GM18909 (cell line): ENCODE data around the gene TIGAR.

ENCODE experiments used
- ATAC-seq: cut with Tn5 transposase; IDR thresholded peaks from one replicate; pipeline ENCODE4 v1.9.1; 2021; ENCODE audit warnings: mild to moderate bottlenecking; ENCODE audit not compliant: unreplicated experiment, poor library complexity

TIGAR gene

DNA sequence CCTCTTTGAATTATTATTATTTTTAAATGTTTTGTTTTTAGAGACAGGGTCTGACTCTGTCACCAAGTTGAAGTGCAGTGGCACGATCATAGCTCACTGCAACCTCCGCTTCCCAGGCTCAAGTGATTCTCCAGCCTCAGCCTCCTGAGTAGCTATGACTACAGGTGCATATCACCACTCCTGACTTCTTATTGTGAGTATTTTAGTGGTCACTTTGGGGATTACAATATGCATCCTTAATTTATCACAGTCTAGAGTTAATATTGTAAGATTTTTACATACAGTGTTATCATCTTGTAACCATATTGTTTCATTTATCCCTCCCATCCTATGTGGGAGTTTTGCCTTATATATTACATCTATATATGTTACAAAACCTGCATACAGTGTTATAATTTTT is 45.1 kb downstream of the TIGAR start:
- no peak for ATAC-seq

GRCh38 chr12:4369548-4369947 is 48.5 kb downstream of the TIGAR start:
- ATAC-seq: no peak

- ATAC-seq: no peak
Measured at GRCh38 chr12:4370265-4370664, 49.3 kb downstream of the TIGAR start.

- no peak for ATAC-seq
Measured at GRCh38 chr12:4372653-4373052, 51.6 kb downstream of the TIGAR start.

GRCh38 chr12:4375449-4375848 is 54.4 kb downstream of the TIGAR start:
- ATAC-seq: no peak

- ATAC-seq: no peak
Measured at GRCh38 chr12:4378772-4379171, 57.8 kb downstream of the TIGAR start.

- no peak for ATAC-seq
Measured at GRCh38 chr12:4379405-4379804, 58.4 kb downstream of the TIGAR start, which contains the start of gene FGF23. FGF23 (minus strand) TSS chr12:4379712; CDS start chr12:4379582, 130 bp downstream.

DNA sequence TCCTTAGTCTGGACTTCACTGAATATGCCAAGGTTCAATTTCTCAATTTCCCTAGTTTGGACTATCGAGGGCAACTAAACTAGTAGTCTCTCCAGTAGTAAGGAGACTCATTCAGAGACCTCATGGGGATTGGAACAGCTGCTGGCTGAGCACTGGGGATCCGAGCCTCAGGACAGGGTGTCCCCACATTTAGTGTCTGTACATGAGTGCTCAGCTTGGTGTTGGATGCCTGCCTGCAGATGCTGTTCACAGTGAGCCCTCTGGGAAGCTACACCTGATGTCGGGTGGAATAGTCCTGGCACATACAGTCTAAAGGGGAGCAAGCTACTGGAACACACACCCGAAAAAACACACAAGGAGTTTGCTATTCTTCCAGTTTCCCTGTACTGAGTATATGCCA is 59.3 kb downstream of the TIGAR start:
- no peak for ATAC-seq

GRCh38 chr12:4383304-4383865 is 62.4 kb downstream of the TIGAR start:
- ATAC-seq: no peak

GRCh38 chr12:4386801-4387200 is 65.8 kb downstream of the TIGAR start:
- ATAC-seq: no peak

- ATAC-seq: no peak
Measured at GRCh38 chr12:4387607-4388006, 66.6 kb downstream of the TIGAR start.

DNA sequence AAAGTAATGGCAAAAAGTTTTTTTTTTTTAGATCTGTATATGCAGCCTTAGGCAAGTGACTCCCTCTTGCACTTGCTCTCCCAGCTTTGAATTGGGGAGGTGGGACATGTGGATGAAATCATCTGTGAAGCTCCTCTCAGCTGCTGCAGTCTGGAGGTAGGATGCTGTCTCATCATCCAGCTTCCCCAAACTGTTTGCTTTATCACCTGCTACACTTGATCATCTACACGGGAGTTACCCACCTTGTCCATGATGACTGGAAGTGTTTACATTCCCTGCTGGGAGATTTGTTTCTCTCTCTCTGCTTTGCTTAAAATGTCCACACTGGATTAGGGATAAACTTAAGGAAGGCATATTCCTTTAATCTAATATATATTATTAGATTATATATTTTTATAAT is 67.0 kb downstream of the TIGAR start:
- ATAC-seq: no peak

- no peak for ATAC-seq
Measured at GRCh38 chr12:4388662-4389061, 67.6 kb downstream of the TIGAR start.

DNA sequence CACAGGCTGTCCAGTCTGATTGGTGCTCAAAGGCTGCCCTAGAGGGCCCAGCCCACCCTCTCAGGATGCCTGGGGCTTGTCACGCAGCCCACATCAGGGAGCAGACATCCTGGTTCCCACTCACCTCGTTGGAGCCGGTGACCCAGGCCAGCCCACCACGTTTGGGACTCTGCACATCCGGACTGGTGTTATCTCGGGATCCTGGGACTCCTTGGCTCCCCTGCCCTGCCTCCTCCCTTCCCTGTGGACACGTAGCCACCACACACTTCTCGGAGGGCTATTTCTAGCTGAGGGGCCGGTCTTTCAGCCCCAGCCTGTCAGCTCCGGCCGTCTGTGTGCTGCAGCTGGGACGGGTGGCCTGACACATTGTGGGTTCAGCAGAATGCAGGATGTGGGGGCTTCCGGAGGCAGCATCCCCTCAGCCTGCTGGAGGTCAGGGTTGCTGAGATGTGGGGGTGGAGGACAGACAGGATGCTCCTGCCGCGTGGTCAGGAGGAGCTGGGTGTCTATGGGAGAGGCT is 71.3 kb downstream of the TIGAR start:
- no peak for ATAC-seq

DNA sequence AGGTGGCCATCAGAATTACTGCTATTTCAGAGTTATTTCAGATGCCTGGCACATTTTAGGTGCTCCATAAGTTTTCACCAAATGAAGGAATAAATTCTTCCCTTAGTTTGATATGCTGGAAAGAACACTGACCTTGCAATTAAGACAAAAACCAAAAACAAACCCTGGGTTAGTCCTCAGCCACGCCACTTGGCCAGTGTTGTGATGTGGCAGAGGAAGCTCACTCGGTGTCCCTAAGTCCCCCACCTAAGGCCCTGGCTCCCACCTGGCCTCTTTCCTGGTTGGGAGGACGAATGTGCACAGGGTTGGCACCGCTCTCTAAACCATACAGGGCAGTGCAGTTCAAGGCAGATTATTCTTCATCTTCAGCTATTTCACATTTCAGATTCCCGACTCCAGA is 72.2 kb downstream of the TIGAR start:
- no peak for ATAC-seq

- no peak for ATAC-seq
Measured at GRCh38 chr12:4395818-4396217, 74.8 kb downstream of the TIGAR start.

GRCh38 chr12:4401117-4401516 is 80.1 kb downstream of the TIGAR start:
- no peak for ATAC-seq

DNA sequence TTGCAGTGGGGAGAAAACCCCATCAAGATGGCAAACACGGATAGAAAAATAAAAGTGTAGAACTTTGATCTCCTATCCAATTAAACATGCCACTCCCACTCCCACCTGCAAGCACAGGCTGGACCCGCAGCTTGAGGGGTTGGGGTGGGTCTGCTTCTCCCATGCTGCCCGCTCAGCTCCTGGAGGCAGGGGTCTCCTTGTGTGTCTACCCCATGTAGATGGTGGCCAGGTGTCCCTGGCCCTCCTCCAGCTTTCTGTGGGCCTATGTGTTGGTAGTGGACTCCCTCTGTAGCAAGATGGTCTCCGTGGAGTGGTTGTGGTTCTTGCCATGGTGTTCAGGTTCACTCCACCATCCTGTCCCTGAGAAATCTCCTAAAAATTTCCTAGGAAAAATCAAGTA is 82.0 kb downstream of the TIGAR start:
- no peak for ATAC-seq
